CD4-positive, alpha-beta T cell treated with Interleukin-4 for 1 hour (primary cell): ENCODE results near the gene CYP1A2.
A peak's percentile ranks its signal among the peaks of the same experiment; 100 is the strongest.
"Not testable (repeated sequence)": the region's sequence is repeated elsewhere in the genome, so short reads cannot be mapped to it uniquely, and the experiment has no call there.

Experiments used
- DNase-seq, 2 donors: peaks; one replicate each; pipeline ENCODE4 v3.0.0-alpha.2; 2020 to 2022

CYP1A2 gene, protein sequence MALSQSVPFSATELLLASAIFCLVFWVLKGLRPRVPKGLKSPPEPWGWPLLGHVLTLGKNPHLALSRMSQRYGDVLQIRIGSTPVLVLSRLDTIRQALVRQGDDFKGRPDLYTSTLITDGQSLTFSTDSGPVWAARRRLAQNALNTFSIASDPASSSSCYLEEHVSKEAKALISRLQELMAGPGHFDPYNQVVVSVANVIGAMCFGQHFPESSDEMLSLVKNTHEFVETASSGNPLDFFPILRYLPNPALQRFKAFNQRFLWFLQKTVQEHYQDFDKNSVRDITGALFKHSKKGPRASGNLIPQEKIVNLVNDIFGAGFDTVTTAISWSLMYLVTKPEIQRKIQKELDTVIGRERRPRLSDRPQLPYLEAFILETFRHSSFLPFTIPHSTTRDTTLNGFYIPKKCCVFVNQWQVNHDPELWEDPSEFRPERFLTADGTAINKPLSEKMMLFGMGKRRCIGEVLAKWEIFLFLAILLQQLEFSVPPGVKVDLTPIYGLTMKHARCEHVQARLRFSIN

DNA sequence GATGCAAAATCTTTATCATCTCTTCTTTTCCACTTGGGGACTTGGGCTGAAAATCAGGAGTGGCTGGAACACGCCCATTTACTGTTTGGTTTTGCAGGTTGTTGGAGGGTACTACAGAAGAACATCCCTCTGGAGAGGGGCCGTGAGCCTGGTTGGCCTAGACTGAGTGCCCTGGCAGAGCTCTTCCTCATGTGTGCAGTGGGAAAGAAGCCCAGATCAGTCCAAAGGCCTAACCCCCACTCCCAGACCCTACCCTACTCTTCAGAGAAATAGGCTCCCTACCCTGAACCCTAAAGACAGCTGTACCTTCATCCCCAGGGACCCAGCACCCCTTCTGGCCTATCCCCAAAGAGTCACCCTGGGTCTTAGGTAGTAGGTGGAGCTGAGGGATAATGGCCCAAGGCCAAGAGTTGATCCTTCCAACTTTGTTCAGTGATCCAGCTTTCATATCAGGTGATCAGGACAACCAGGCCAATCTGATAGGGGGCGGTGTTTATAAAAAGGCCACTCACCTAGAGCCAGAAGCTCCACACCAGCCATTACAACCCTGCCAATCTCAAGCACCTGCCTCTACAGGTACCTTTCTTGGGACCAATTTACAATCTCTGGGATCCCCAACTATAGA lies at the start of gene CYP1A2:
Gene CYP1A2, plus strand, starts transcription at position 524 of the 625 bp plus-strand sequence. CDS start 894 bp downstream, outside the sequence.
- no peak for DNase-seq

GRCh38 chr15:74709011-74709410 lies 39.6 kb upstream of the CYP1A2 start:
- no peak for DNase-seq

DNA sequence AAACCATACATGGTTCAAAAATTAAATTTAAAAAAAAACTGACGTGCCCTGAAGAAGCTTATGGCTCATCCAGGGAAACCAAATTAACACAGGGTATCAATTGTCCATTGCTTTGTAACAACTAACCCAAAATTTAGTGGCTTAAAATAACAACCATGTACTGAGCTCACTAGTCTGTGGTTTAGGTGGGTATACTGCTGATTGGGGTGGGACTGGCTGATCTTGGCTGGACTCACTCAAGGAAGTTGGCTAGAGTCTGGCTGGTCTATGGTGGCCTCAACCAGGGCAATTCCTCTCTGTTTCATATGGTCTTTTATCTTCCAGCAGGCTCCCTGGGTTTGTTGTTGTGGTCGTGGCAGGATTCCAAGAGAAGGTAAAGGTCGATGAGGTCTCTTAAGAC lies 38.8 kb upstream of the CYP1A2 start:
- no peak for DNase-seq

- DNase-seq = no peak
Observed at GRCh38 chr15:74710319-74711094, 38.1 kb upstream of the CYP1A2 start.

GRCh38 chr15:74712311-74712710 lies 36.3 kb upstream of the CYP1A2 start:
- no peak for DNase-seq

DNA sequence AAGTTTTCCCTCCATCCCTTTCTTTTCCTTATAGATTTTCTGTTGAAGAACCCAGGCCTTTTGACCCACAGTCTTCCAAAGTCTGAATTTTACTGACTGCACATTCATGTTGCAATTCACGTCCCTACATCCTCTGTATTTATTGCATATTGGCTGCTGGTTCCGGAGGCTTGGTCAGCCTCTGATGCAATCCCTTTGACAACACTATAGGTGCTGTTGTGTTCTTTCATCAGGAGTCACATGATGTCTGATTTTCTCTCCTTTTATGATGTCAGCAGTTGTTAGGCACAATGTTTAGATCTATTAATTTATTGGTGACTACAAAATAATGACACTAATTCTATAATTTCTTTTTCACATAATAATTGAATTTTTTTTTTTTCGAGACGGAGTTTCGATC lies 32.0 kb upstream of the CYP1A2 start:
- DNase-seq = peak in 1 of 2 donors; percentile 14

DNA sequence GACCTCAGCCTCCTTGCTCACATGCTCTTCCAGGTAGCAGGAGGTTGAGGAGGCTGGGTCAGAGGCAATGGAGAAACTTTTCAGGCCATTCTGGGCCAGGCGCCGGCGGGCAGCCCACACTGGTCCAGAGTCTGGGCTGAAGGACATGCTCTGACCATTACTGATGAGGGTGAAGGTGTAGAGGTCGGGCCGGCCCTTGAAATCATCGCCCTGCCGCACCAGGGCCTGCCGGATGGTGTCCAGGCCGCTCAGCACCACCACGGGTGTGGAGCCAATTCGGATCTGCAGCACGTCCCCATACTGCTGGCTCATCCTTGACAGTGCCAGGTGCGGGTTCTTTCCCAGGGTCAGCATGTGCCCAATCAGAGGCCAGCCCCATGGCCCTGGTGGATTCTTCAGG lies 26.1 kb upstream of the CYP1A2 start:
- no peak for DNase-seq

GRCh38 chr15:74723187-74723586 lies 25.5 kb upstream of the CYP1A2 start:
- no peak for DNase-seq

GRCh38 chr15:74723754-74724334 lies 24.8 kb upstream of the CYP1A2 start:
- DNase-seq = peak in 1 of 2 donors; percentile 32

DNA sequence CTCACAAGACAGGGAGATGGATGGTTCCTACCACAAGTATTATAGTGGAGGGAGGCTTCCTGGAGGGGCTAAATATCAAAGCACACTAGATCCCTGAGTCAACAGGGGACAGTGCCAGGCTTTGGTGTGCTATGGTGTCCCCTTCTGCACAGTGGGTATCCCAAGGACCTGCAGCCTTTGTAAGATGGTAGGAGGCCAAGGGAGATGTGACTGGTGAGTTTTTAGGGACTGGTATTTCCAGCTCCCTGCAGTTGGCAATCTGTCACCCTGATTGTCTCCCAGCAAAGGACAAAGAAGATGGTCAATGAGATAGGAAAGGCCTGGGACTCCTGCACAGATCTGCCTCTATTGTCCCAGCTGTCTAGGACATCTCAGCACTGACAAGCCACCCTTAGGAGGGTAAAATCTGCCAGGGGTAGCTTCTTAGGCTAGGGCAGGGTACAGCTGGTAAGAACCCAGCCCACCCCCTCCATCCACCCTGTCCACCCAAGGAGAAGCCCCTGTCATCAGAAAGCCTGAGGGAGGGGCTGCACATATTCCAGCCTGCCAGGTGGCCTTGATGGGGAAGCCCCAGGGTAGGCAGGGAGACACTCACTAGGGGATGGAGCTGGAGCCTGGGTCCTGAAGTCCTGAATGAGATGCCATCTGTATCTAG lies 23.9 kb upstream of the CYP1A2 start:
- DNase-seq = no peak

GRCh38 chr15:74725225-74725774 lies 23.3 kb upstream of the CYP1A2 start, which contains the start of gene CYP1A1:
Gene CYP1A1 (minus strand): TSS chr15:74725528. CDS start chr15:74723097, 2,431 bp downstream.
- peak in 1 of 2 donors; percentile 27 for DNase-seq

DNA sequence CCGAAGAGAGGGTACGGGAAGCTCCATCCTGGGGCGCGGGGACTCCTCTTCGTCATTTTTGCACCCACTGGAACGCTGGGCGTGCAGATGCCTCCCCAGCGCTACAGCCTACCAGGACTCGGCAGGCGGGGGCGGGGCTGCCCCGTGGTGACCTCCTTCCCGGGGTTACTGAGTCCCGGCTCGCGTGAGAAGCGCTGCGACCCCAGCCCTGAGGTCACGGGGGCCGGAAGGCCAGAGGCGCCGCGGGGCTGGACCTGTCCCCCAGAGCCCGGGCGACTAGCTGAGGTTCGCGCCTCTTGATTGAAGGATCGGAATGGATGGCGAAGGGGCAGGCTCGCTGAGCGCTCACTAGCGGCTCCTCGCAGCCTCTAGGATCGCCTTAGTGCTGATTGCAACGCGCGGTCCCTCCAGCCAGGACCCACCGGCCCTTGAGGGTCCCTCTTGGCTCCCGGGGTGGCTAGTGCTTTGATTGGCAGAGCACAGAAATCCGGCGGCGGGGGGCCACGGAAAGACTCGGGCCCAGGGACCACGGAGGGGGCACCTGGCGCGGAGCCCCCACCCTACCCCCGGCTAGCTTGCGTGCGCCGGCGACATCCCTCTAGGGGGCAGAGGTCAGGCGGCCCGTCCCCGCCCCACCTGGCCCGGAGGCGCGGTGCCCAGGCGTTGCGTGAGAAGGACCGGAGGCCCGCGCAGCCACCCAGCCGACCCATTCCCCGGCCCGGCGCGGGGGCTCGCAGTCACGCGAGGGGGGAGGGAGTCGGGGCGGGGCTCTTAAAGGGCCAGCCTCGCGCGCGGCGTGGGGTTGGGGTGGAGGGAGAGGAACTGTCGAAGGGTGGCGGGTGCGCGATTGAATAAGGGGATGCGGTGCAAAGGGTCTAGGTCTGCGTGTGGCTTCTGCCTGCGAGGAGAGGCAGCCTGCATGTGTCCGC lies 22.5 kb upstream of the CYP1A2 start:
- DNase-seq = peak; percentile 16 to 43

GRCh38 chr15:74726774-74727164 lies 21.9 kb upstream of the CYP1A2 start:
- DNase-seq = no peak

- no peak for DNase-seq
Observed at GRCh38 chr15:74727727-74728126, 20.9 kb upstream of the CYP1A2 start.

- DNase-seq = not testable (repeated sequence)
Observed at GRCh38 chr15:74728699-74729098, 19.9 kb upstream of the CYP1A2 start.

DNA sequence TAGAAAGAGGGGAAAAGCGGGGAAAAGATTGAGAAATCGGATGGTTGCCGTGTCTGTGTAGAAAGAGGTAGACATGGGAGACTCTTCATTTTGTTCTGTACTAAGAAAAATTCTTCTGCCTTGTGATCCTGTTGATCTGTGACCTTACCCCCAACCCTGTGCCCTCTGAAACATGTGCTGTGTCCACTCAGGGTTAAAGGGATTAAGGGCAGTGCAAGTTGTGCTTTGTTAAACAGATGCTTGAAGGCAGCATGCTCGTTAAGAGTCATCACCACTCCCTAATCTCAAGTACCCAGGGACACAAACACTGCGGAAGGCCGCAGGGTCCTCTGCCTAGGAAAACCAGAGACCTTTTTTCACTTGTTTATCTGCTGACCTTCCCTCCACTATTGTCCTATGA lies 19.3 kb upstream of the CYP1A2 start:
- DNase-seq = not testable (repeated sequence)

- no peak for DNase-seq
Observed at GRCh38 chr15:74730619-74731316, 17.9 kb upstream of the CYP1A2 start.

GRCh38 chr15:74732846-74733245 lies 15.8 kb upstream of the CYP1A2 start:
- no peak for DNase-seq

GRCh38 chr15:74733269-74733668 lies 15.4 kb upstream of the CYP1A2 start:
- no peak for DNase-seq

DNA sequence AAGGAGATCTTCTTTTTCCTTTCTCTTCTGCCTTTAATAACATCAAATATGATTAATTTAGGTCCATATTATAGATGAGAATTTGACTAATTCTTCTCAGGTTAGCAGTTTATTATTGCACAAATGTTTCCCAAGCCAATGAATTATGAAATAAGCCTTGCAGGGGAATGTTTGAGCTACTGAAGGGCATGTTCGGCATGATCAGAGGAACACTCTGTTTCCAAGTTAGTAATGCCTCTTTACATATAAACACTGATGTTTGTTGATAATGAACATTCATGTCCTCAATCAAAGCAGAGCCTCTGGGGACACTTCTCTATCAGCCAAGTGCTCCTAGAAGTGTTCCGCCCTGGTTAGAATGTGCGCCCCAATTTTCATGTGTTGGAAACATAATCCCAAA lies 13.3 kb upstream of the CYP1A2 start:
- DNase-seq = no peak
